SU-DHL-6 (cell line): ENCODE measurements around the gene CCNT2.

Experiments
- CTCF ChIP-seq: fragments of 200-600 bp; sonication (generic); IDR thresholded peaks from one replicate; pipeline ENCODE4 v1.5.1; 2017; ENCODE audit warnings: antibody characterized with exemption, mild to moderate bottlenecking, low read length, moderate library complexity; ENCODE audit not compliant: insufficient read depth, poor library complexity, severe bottlenecking
- EZH2phosphoT487 ChIP-seq: fragments of 200-600 bp; sonication (generic), shearing (Covaris generic); conservative IDR thresholded peaks from 2 replicates; pipeline ENCODE4 v1.6.1; 2018; ENCODE audit warnings: mild to moderate bottlenecking, antibody characterized with exemption, low read length, moderate library complexity, mixed read lengths

DNA sequence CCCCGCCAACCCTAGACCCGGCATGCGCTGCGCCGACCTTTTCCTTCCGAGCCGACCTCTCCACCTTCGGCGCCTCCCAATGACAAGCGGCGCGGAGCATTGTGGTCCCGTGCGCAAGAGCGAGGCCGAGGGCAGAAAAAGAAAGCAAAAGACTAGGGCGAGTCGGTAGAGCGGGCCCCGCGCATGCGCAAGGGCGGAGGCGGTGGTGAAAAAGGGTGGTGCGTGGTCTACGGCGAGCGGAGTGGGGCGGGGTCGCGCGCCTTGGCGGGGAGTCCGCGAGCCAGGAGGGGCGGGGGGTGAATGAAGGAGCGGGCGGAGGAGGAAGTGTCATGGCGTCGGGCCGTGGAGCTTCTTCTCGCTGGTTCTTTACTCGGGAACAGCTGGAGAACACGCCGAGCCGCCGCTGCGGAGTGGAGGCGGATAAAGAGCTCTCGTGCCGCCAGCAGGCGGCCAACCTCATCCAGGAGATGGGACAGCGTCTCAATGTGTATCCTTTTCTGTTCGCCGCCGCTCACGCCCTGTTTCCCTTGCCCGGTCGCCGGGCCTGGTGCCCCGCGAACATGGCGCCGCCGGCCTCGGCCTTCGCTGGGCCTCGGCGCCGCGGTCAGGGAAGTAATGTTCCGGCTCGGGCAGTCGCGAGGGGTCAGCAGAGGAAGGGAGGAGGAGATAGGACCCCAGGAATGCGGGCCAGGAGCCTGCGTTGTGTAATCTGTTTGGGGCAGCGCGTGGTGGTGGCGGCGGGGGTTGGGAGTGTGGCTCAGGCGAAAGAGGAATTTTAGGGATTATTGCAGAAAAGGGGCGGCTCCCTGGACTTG lies at the start of gene CCNT2:
- TF ChIP-seq CTCF = no peak
- TF ChIP-seq EZH2phosphoT487 = no peak
